Pons (tissue), 1 donor: ENCODE results near the gene NUP88.
"Not testable (repeated sequence)": the region's sequence is repeated elsewhere in the genome, so short reads cannot be mapped to it uniquely, and the experiment has no call there.

ENCODE experiments used
- DNase-seq: peaks from one replicate; pipeline ENCODE4 v3.0.0-alpha.2; 2016; ENCODE audit warnings: low spot score

The NUP88 gene

DNA sequence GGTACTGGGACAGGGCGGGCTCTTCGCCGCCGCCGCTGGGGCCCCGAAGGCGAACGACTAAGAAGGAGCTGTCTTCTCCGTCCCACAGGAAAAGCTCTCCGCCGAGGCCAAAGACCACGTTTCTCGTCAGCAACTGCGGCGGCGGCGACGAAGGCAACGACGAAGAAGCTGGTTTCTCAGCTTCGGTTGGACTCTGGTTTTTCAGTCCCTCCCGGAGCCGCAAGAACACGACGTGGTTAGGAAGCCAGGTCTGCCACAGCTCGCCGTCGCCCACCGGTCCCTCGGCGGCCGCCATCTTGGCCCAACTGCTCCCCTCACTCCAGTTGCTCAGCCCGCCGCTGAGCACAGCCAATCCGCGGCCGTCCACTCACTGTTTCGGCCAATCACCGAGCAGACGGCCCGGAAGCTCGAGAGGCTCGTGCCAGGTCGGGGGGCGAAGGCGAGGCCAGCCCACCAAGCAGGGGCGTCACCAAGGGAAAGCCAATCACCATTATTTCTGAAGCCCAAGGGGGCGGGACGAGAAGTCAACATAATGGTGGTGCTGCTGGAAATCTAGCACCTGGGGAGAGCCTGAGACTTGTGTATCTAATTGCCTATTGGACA lies at the start of gene NUP88:
TSS of gene NUP88 (minus strand) at position 307 of the 603 bp plus-strand sequence. CDS start at position 295, 12 bp downstream.
- DNase-seq: peak; percentile 98

- no peak for DNase-seq
Observed at GRCh38 chr17:5468075-5468473, 48.6 kb upstream of the NUP88 start.

- no peak for DNase-seq
Observed at GRCh38 chr17:5467416-5467815, 48.0 kb upstream of the NUP88 start.

DNA sequence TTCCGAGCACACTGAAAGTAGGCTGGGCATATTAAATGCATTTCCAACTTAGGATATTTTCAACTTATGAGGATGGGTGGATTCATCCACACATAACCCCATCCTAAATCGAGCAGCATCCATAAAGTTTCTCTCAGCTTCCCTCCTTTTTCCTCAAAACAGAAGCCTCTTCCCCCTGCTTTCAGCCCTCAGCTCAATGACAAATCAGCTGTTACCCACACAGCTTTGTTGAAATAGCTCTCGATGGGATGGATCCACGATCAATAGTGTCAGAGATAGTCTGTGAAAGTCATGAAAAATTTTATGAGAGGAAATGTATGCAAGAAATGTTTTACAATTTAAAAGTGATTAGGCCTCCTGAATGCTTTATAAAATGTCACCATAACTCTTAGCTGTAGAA lies 46.8 kb upstream of the NUP88 start:
- no peak for DNase-seq

- no peak for DNase-seq
Observed at GRCh38 chr17:5464717-5465507, 45.5 kb upstream of the NUP88 start.

- peak; percentile 97 for DNase-seq
Observed at GRCh38 chr17:5446786-5447185, 27.3 kb upstream of the NUP88 start.

DNA sequence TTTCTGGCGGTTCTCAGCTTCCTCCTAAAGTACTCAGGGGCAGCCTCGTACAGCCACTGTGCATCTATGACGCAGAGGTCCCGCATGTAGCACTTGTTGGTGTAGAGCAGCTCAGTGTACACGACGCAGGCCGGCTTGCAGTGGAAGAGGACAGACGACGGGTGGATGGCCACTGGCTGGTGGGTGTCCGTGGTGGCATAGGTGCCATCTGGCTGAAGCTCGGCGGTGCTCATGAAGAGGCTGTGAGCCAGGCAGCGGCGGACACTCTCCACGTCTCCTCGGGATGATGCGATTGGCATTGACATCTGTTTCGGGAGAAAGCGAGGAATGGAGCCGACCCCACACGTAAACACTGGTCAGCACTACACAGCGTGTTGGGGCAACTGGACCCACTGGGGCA lies 24.7 kb upstream of the NUP88 start:
- no peak for DNase-seq

DNA sequence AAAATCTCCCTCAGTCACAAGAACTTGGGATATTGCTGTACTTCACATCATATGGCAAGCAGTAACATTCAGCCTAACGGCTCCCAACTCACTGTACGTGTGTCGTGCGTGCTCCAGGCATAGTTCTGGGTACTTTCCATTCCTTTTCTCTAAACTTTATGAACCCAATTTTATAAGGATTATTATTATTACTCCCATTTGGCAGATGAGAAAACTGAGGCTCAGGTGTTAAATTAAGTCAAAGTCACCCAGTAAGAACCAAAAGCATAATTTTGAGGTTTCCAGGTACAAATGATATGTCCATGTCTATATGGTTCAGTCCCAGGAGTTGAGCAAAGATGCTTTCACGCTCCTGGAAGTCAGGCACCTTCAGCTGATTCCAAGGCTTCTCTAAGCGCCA lies 24.3 kb upstream of the NUP88 start:
- DNase-seq: no peak

GRCh38 chr17:5439446-5439764 lies 19.9 kb upstream of the NUP88 start:
- DNase-seq: no peak

- peak; percentile 90 for DNase-seq
Observed at GRCh38 chr17:5438716-5439445, 19.4 kb upstream of the NUP88 start, which contains the start of gene C1QBP. TSS of gene C1QBP (minus strand) at chr17:5439155. CDS start at chr17:5439073, 82 bp downstream.

DNA sequence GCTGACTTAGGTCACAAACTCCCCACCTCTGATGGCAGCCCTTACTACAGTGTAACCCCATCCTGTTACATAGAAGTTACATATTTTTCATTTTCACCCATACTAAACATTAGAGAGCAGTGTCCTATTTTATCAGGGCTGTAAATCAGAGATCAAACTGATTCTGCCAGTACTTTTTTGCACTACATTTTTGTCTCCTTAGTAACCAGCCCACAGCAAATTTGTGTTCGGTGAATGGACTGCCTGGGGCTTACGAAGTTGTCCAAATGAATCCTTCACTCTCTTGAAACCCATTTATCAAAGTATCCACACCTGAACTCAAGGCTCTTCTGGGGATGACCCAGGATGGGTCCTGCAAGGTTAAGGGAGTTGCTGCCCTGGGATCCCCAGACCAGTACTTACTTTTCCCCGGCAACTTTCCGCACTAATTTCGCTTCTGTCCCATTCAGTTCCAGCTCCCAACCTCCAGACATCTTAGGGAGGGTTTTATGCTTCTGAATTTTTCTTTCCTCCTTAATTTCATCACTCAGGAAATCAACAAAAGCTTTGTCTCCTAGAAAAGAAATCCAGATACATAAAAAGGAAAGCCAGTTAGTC lies 18.4 kb upstream of the NUP88 start:
- DNase-seq: no peak

DNA sequence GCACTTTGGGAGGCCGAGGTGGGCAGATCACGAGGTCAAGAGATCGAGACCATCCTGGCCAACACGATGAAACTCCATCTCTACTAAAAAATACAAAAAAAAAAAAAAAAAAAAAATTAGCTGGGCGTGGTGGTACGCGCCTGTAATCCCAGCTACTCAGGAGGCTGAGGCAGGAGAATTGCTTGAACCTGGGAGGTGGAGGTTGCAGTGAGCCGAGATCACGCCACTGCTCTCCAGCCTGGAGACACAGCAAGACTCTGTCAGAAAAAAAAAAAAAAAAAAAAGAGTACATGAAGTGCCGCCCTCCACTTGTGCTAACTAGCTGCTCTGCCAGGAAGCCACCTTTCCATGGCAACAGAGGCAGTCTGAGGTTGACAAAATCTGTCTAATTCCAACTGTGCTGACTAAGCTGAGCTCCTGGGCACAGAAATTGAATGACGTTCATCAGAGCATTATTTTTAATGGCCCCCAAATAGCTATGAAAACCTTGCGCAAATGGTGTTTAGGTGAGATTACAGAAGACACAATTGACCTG lies 16.4 kb upstream of the NUP88 start:
- not testable (repeated sequence) for DNase-seq

GRCh38 chr17:5434984-5435383 lies 15.5 kb upstream of the NUP88 start:
- DNase-seq: no peak

DNA sequence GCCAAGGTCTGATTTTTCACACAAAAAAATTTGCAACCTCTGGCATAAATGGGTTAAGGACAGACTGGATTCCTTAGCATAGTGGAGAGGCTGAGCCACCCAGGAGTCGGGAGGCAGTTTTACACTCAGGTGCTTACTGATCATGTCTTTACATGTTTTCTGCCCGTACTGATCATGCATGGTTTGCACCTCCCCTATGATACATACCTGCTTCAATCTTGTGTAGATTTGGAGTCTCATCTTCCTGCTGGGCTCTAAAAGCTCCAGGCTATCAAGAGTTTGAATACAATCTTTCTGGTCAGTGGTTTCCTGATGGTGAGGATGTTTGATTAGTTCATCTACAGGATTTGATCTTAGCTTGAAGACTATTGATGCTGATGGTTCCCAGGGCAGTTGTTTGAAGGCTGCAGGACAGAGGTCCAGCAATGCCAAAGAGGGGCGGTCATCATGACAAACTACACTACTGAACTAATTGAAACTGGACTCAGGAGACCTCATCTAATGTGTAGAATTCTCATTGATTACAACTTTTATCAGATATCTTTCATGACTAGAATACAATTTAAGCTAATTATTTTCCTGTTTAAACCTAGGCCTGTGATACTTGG lies 12.6 kb upstream of the NUP88 start:
- no peak for DNase-seq

- not testable (repeated sequence) for DNase-seq
Observed at GRCh38 chr17:5431234-5431633, 11.8 kb upstream of the NUP88 start.

DNA sequence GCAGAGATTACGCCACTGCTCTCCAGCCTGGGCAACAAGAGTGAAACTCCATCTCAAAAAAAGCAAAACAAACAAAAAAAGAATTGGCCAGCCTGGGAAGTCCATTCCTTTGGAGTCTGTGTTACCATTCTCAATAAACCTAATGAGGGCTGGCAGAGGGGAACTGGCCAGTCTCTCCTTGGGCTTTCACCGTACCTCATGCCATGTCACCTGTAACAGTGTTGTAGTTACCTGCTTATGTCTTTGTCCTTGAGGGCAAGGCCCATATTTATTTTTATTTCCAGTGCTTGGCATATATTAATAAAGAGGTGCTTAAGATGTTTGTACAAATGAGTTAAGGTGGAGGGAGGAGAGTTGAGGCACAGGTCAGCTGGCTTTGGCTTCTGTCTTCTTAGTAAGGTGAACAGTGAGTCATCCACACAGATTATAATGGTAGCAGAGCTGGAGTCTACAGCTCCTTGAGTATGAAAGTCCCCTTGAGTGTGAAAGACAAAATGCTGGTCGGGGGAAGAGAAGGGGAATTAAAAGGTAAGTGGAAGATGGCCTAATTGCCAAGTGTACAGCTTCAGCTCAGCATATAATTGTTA lies 11.0 kb upstream of the NUP88 start:
- DNase-seq: no peak

DNA sequence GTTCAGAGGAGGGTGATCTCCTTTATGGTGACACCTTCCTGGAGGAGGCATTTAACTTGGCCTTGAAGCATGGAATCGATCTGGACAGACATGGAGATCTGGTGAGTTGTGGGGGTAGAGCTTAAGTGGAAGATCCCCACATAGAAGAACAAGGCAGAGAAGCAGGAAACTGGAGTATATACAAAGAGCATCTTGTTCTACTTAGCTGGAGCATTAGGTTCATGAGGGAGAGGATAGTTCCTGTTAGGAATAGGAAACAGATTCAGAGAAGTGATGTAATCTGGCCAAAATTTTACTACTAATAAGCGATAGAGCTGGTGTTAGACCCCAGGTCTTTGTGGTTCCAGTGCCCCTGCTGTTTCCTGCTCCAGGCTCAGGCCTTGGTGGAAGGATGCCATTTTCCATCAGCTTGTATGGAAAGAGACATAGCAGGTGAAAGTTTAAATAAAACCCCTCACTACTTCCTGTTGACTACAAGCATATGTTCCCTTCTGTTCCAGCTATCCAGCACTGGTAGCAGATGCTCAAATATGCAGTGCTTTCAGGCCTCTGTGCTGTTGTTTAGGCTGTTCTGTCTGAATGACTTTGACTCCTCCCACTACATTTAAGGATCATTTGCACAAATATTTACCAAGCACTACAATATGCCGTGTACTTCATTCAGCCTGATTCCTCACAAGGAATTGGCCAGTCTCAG lies 9.9 kb upstream of the NUP88 start:
- DNase-seq: no peak

GRCh38 chr17:5425826-5426225 lies 6.4 kb upstream of the NUP88 start:
- DNase-seq: no peak

DNA sequence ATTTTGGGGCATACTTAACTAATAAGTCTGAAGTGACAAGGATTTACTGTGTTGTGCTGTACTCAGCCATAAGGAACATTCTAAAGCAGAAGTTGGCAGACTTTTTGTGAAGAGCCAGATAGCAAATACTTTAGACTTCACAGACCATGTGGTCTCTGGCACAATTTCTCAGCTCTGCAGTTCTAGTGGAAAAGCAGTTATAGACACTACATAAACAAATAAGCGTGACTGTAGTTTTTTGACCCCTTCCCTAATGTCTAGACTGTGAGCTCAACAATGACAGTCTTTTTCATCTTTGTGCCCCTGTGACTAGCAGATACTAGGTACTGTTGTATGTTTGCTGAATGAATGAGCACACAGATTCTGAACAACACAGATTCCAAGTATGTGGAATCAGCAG lies 5.4 kb upstream of the NUP88 start:
- DNase-seq: peak; percentile 57

GRCh38 chr17:5422505-5422904 lies 3.0 kb upstream of the NUP88 start:
- DNase-seq: no peak
